Stimulated activated CD8-positive, alpha-beta memory T cell treated with anti-CD3 and anti-CD28 coated beads, Interleukin-4, amount 100 ng/mL, for 24 hours (primary cell): ENCODE measurements around the gene CYSTM1.
"Not testable (repeated sequence)": the region's sequence is repeated elsewhere in the genome, so short reads cannot be mapped to it uniquely, and the experiment has no call there.

Source experiments
- DNase-seq: peaks from one replicate; pipeline ENCODE4 v3.0.0-alpha.2; 2020; ENCODE audit warnings: low read depth

CYSTM1 gene

GRCh38 chr5:140178086-140178410 is 3.1 kb downstream of the CYSTM1 start:
- DNase-seq: no peak

GRCh38 chr5:140178482-140179116 is 3.6 kb downstream of the CYSTM1 start:
- no peak for DNase-seq

- no peak for DNase-seq
These were observed 6.1 kb downstream of the CYSTM1 start for GRCh38 chr5:140181002-140181483.

- DNase-seq: no peak
These were observed 6.5 kb downstream of the CYSTM1 start for GRCh38 chr5:140181525-140181924.

GRCh38 chr5:140182075-140182711 is 7.2 kb downstream of the CYSTM1 start:
- DNase-seq: no peak

- DNase-seq: no peak
These were observed 7.9 kb downstream of the CYSTM1 start for GRCh38 chr5:140182803-140183367.

GRCh38 chr5:140185409-140185808 is 10.4 kb downstream of the CYSTM1 start:
- DNase-seq: no peak

- DNase-seq: no peak
These were observed 11.3 kb downstream of the CYSTM1 start for GRCh38 chr5:140186267-140186671.

- no peak for DNase-seq
These were observed 14.3 kb downstream of the CYSTM1 start for GRCh38 chr5:140189253-140189652.

- DNase-seq: no peak
These were observed 15.2 kb downstream of the CYSTM1 start for GRCh38 chr5:140189977-140190871.

GRCh38 chr5:140190872-140191218 is 15.9 kb downstream of the CYSTM1 start:
- no peak for DNase-seq

GRCh38 chr5:140192715-140193430 is 17.9 kb downstream of the CYSTM1 start:
- no peak for DNase-seq

GRCh38 chr5:140194662-140195061 is 19.7 kb downstream of the CYSTM1 start:
- no peak for DNase-seq

GRCh38 chr5:140196115-140196814 is 21.3 kb downstream of the CYSTM1 start:
- DNase-seq: no peak

- DNase-seq: no peak
These were observed 22.0 kb downstream of the CYSTM1 start for GRCh38 chr5:140197023-140197422.

GRCh38 chr5:140198915-140199314 is 23.9 kb downstream of the CYSTM1 start:
- DNase-seq: not testable (repeated sequence)

- no peak for DNase-seq
These were observed 27.1 kb downstream of the CYSTM1 start for GRCh38 chr5:140202078-140202477.

- no peak for DNase-seq
These were observed 27.6 kb downstream of the CYSTM1 start for GRCh38 chr5:140202610-140203009.

GRCh38 chr5:140205216-140205615 is 30.2 kb downstream of the CYSTM1 start:
- DNase-seq: no peak

- DNase-seq: no peak
These were observed 31.0 kb downstream of the CYSTM1 start for GRCh38 chr5:140205952-140206351.

GRCh38 chr5:140207250-140207964 is 32.4 kb downstream of the CYSTM1 start:
- no peak for DNase-seq
